OCI-LY1 (cell line): ENCODE data around the gene SERPINA1.

ENCODE experiments used
- H2AFZ ChIP-seq: fragments of 200-600 bp; sonication (generic), shearing (Covaris generic); 2 replicates; pipeline ENCODE4 v1.6.0; 2014; ENCODE audit warnings: antibody characterized with exemption, mild to moderate bottlenecking, low read length
- H3F3A ChIP-seq: fragments of 200-600 bp; sonication (generic), shearing (Covaris generic); 2 replicates; pipeline ENCODE4 v1.6.0; 2014; ENCODE audit warnings: mild to moderate bottlenecking, antibody characterized with exemption, low read length, moderate library complexity; ENCODE audit not compliant: insufficient read depth
- H3K27ac ChIP-seq: fragments of 200-600 bp; sonication (generic); 2 replicates; pipeline ENCODE4 v1.5.1; 2014; ENCODE audit warnings: low read length, mixed run types, mild to moderate bottlenecking, low read depth; ENCODE audit not compliant: poor library complexity, severe bottlenecking
- H3K27me3 ChIP-seq: fragments of 200-600 bp; sonication (generic); 2 replicates; pipeline ENCODE4 v1.6.0; 2014; ENCODE audit warnings: antibody characterized with exemption, mild to moderate bottlenecking, low read length, moderate library complexity; ENCODE audit not compliant: insufficient read depth
- H3K36me3 ChIP-seq: fragments of 200-600 bp; sonication (generic); 2 replicates; pipeline ENCODE4 v1.6.1; 2014; ENCODE audit warnings: mild to moderate bottlenecking, antibody characterized with exemption, low read length, moderate library complexity, mixed read lengths; ENCODE audit not compliant: insufficient read depth
- H3K4me1 ChIP-seq: fragments of 200-600 bp; sonication (generic); 2 replicates; pipeline ENCODE4 v1.5.1; 2014; ENCODE audit warnings: mild to moderate bottlenecking, low read length, moderate library complexity; ENCODE audit not compliant: insufficient read depth, severe bottlenecking
- H3K4me2 ChIP-seq: fragments of 200-600 bp; sonication (generic), shearing (Covaris generic); 2 replicates; pipeline ENCODE4 v1.6.1; 2014; ENCODE audit warnings: low read length
- H3K4me3 ChIP-seq: fragments of 200-600 bp; sonication (generic); 2 replicates; pipeline ENCODE4 v1.5.1; 2014; ENCODE audit warnings: low read length, low read depth, mild to moderate bottlenecking, mixed read lengths; ENCODE audit not compliant: poor library complexity, severe bottlenecking
- H3K79me2 ChIP-seq: fragments of 200-600 bp; shearing (Covaris generic); 2 replicates; pipeline ENCODE4 v1.6.1; 2016; ENCODE audit warnings: mixed run types, low read length, mixed read lengths; ENCODE audit not compliant: insufficient read depth
- H3K9ac ChIP-seq: fragments of 200-600 bp; sonication (generic), shearing (Covaris generic); 2 replicates; pipeline ENCODE4 v1.6.1; 2014; ENCODE audit warnings: mild to moderate bottlenecking, low read length, mixed read lengths
- H3K9me2 ChIP-seq: fragments of 200-600 bp; sonication (generic), shearing (Covaris generic); 2 replicates; pipeline ENCODE4 v1.6.1; 2014; ENCODE audit warnings: low read depth, mild to moderate bottlenecking, low read length, mixed read lengths
- H3K9me3 ChIP-seq: fragments of 200-600 bp; shearing (Covaris generic); 2 replicates; pipeline ENCODE4 v1.6.1; 2014; ENCODE audit warnings: low read length, mixed read lengths
- H4K20me1 ChIP-seq: fragments of 200-600 bp; sonication (generic), shearing (Covaris generic); 2 replicates; pipeline ENCODE4 v1.6.0; 2016; ENCODE audit warnings: mild to moderate bottlenecking, low read length; ENCODE audit not compliant: insufficient read depth
- CTCF ChIP-seq: fragments of 200-600 bp; sonication (generic), shearing (Covaris generic); IDR thresholded peaks from 2 replicates; pipeline ENCODE4 v1.5.1; 2017; ENCODE audit warnings: mild to moderate bottlenecking, antibody characterized with exemption, low read length, moderate library complexity, mixed read lengths
- EZH2 ChIP-seq: fragments of 200-600 bp; sonication (generic), shearing (Covaris generic); IDR thresholded peaks from 2 replicates; pipeline ENCODE4 v1.8.0; 2017; ENCODE audit warnings: borderline replicate concordance, mixed run types, mild to moderate bottlenecking, antibody characterized with exemption, low read length, moderate library complexity, mixed read lengths

Gene SERPINA1

GRCh38 chr14:94330432-94330831, 58.0 kb downstream of the SERPINA1 start:
- Histone ChIP-seq H3K79me2 (no peaks in the 10 kb centered on the region), H3F3A (no peaks in the 10 kb centered on the region), H3K9me2 (no peaks in the 10 kb centered on the region), H3K9me3 (no peaks in the 10 kb centered on the region), H3K36me3 (no peaks in the 10 kb centered on the region; the same call in 1 of the 2 replicates), H3K4me1 (no peaks in the 10 kb centered on the region), H2AFZ (no peak overlapping the region), H3K27me3 (no peaks in the 10 kb centered on the region), H4K20me1 (no peaks in the 10 kb centered on the region), H3K4me3 (no peak overlapping the region), H3K9ac (no peak overlapping the region), H3K27ac (no peak overlapping the region), H3K4me2 (no peak overlapping the region)
- no peak for TF ChIP-seq CTCF
- no peak for TF ChIP-seq EZH2

GRCh38 chr14:94329857-94330256, 58.5 kb downstream of the SERPINA1 start:
- Histone ChIP-seq H3K9me3 (no peaks in the 10 kb centered on the region), H3K9ac (no peak overlapping the region), H3K4me1 (no peaks in the 10 kb centered on the region), H3K27me3 (no peaks in the 10 kb centered on the region), H3K36me3 (no peaks in the 10 kb centered on the region; the same call in 1 of the 2 replicates), H4K20me1 (no peaks in the 10 kb centered on the region), H3K9me2 (no peaks in the 10 kb centered on the region), H3K79me2 (no peaks in the 10 kb centered on the region), H3K4me2 (no peak overlapping the region), H3K4me3 (no peak overlapping the region), H3F3A (no peaks in the 10 kb centered on the region), H2AFZ (no peak overlapping the region), H3K27ac (no peak overlapping the region)
- TF ChIP-seq CTCF (no peak), EZH2 (no peak)

GRCh38 chr14:94328196-94328595, 60.2 kb downstream of the SERPINA1 start:
- Histone ChIP-seq H4K20me1 (no peaks in the 10 kb centered on the region), H3K36me3 (no peaks in the 10 kb centered on the region; the same call in 1 of the 2 replicates), H3K4me2 (no peak overlapping the region), H2AFZ (no peak overlapping the region), H3K27ac (no peak overlapping the region), H3F3A (no peaks in the 10 kb centered on the region), H3K79me2 (no peaks in the 10 kb centered on the region), H3K27me3 (no peaks in the 10 kb centered on the region), H3K9ac (no peak overlapping the region), H3K4me1 (peaks cover under 1% of the 10 kb centered on the region), H3K9me3 (no peaks in the 10 kb centered on the region), H3K4me3 (no peak overlapping the region), H3K9me2 (no peaks in the 10 kb centered on the region)
- TF ChIP-seq CTCF = no peak
- no peak for TF ChIP-seq EZH2
